CD4-positive, alpha-beta T cell (primary cell): Measurements from ENCODE around the gene PPCS. TPM values are rescaled to one million over a fixed set of nuclear protein-coding genes. Genes with fewer than 3 reads are reported as not detected.
"Not testable (repeated sequence)": the region's sequence is repeated elsewhere in the genome, so short reads cannot be mapped to it uniquely, and the experiment has no call there.

Source experiments
- ATAC-seq: fragments of 200-7000 bp; cut with Tn5 transposase; one replicate; pipeline ENCODE4 v1.10.0; 2022; ENCODE audit warnings: mild to moderate bottlenecking; ENCODE audit not compliant: poor library complexity
- CTCF ChIA-PET: fragments of 350-600 bp; sonication (Branson Sonifier 250); formaldehyde crosslinking; loops from one replicate; lab custom pipeline; 2021; ENCODE audit warnings: antibody characterized with exemption, inconsistent platforms; lab: Charles Lee
- POLR2A ChIA-PET: fragments of 350-600 bp; sonication (Branson Sonifier 250); formaldehyde crosslinking; loops from one replicate; lab custom pipeline; 2021; ENCODE audit warnings: antibody characterized with exemption, inconsistent platforms; lab: Charles Lee
- DNase-seq, 14 experiments: peaks; one replicate each; pipeline ENCODE4 v3.0.0-alpha.2; 2013 to 2020; ENCODE audit warnings: mixed read lengths in 2 of 14
- H3K27ac ChIP-seq, 2 donors: one replicate each; pipeline versions ENCODE4 v1.5.1 to v1.7.0; 2013; ENCODE audit warnings: low read length in 2 of 2, low read depth in 1 of 2, mild to moderate bottlenecking in 1 of 2
- H3K27me3 ChIP-seq, 2 experiments: 1 replicate in 1 of 2; 2 replicates in 1 of 2; pipeline versions ENCODE4 v1.6.1 to v1.7.0; 2013; ENCODE audit warnings: low read length in 2 of 2, control low read depth in 1 of 2, mild to moderate bottlenecking in 1 of 2, moderate library complexity in 1 of 2; ENCODE audit not compliant: insufficient read depth in 2 of 2, control insufficient read depth in 1 of 2
- H3K36me3 ChIP-seq: one replicate; pipeline ENCODE4 v1.6.1; 2013; ENCODE audit warnings: low read length, control low read depth; ENCODE audit not compliant: insufficient read depth
- H3K4me1 ChIP-seq: one replicate; pipeline ENCODE4 v1.6.1; 2013; ENCODE audit warnings: low read length, control low read depth; ENCODE audit not compliant: insufficient read depth
- H3K4me3 ChIP-seq: one replicate; pipeline ENCODE4 v1.5.1; 2013; ENCODE audit warnings: mild to moderate bottlenecking, low read length, moderate library complexity
- H3K9me3 ChIP-seq, 2 experiments: 1 replicate in 1 of 2; 2 replicates in 1 of 2; pipeline versions ENCODE4 v1.6.1 to v1.7.0; 2013; ENCODE audit warnings: low read length in 2 of 2, mild to moderate bottlenecking in 2 of 2, control low read depth in 1 of 2, moderate library complexity in 1 of 2; ENCODE audit not compliant: control insufficient read depth in 1 of 2, insufficient read depth in 1 of 2
- H3K27ac Mint-ChIP-seq: one replicate; pipeline ENCODE4 v1.8.0; 2020; ENCODE audit warnings: mixed read lengths
- H3K27me3 Mint-ChIP-seq: one replicate; pipeline ENCODE4 v1.8.0; 2021; ENCODE audit warnings: mixed read lengths
- H3K36me3 Mint-ChIP-seq: one replicate; pipeline ENCODE4 v1.8.0; 2021; ENCODE audit warnings: low read depth, mixed read lengths
- H3K4me1 Mint-ChIP-seq: one replicate; pipeline ENCODE4 v1.8.0; 2021; ENCODE audit warnings: low read depth, mixed read lengths
- H3K4me3 Mint-ChIP-seq: one replicate; pipeline ENCODE4 v1.8.0; 2020; ENCODE audit warnings: mild to moderate bottlenecking, mixed read lengths
- H3K9me3 Mint-ChIP-seq: one replicate; pipeline ENCODE4 v1.8.0; 2020; ENCODE audit warnings: mixed read lengths
- CTCF ChIP-seq: fragments of 200-600 bp; IDR thresholded peaks from one replicate; pipeline ENCODE4 v1.8.0; 2022; ENCODE audit warnings: antibody characterized with exemption, mild to moderate bottlenecking
- intact Hi-C, 2 experiments: fragments of 100-400 bp; cut with DNase I in 1 of 2; cut with micrococcal nuclease in 1 of 2; formaldehyde crosslinking; loops; one replicate each; pipeline versions ENCODE4 v1.15.1 to v1.9.0; 2023 to 2025; cut with DNase I, micrococcal nuclease
- total RNA-seq, 174 experiments: library from RNA in 2 of 174; stranded (reverse) in 2 of 174; gene quantifications; one replicate each; pipeline ENCODE4 v1.2.3 and lab custom pipeline; 2021 to 2026

The PPCS gene
- total RNA-seq, 2 experiments from 2014 or later: 39.7 to 40.4 TPM

- ATAC-seq: no peak
- Histone ChIP-seq H3K27ac (no peak overlapping the region), H3K4me3 (no peak overlapping the region), H3K9me3 (no peaks in the 10 kb centered on the region), H3K36me3 (peaks cover 7% of the 10 kb centered on the region), H3K4me1 (no peaks in the 10 kb centered on the region), H3K27me3 (no peaks in the 10 kb centered on the region)
- no peak for TF ChIP-seq CTCF
- DNase-seq: no peak
- intact Hi-C loops: no loop called here
- Mint-ChIP-seq H3K36me3 (peaks cover 19% of the 10 kb centered on the region), H3K4me3 (no peak overlapping the region), H3K9me3 (no peaks in the 10 kb centered on the region), H3K27ac (no peak overlapping the region), H3K27me3 (no peaks in the 10 kb centered on the region), H3K4me1 (no peaks in the 10 kb centered on the region)
- POLR2A ChIA-PET: no interaction called here
- CTCF ChIA-PET: no interaction called here
Observed at GRCh38 chr1:42482635-42483153, 26.4 kb downstream of the PPCS start.

- no peak for DNase-seq
- TF ChIP-seq CTCF: no peak
- Histone ChIP-seq H3K27ac (no peak overlapping the region), H3K4me1 (no peaks in the 10 kb centered on the region), H3K4me3 (no peak overlapping the region), H3K36me3 (peaks cover 7% of the 10 kb centered on the region), H3K9me3 (no peaks in the 10 kb centered on the region), H3K27me3 (no peaks in the 10 kb centered on the region)
- Mint-ChIP-seq H3K27me3 (no peaks in the 10 kb centered on the region), H3K27ac (no peak overlapping the region), H3K9me3 (no peaks in the 10 kb centered on the region), H3K4me1 (no peaks in the 10 kb centered on the region), H3K4me3 (no peak overlapping the region), H3K36me3 (peaks cover 19% of the 10 kb centered on the region)
- intact Hi-C loops: no loop called here
- ChIA-PET POLR2A (no interaction called here), CTCF (no interaction called here)
- ATAC-seq: no peak
Observed at GRCh38 chr1:42484382-42484781, 28.0 kb downstream of the PPCS start.

DNA sequence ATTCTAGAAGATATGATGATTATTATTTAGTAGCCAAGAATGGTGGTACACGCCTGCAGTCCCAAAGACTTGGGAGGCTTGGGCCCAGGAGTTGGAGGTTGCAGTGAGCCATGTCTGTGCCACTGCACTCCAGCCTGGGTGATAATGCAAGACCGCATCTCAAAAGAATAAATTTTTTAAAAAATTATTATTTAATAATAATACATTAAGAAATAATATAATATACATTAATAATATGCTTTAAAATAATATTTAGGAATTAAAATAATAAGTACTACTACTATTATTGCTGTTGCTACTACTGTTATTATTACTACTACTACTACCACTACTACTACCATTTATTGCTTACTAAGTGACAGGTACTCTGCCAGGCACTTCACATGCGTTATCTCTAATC, 33.9 kb downstream of the PPCS start:
- no peak for ATAC-seq
- Histone ChIP-seq H3K27ac (no peak overlapping the region), H3K4me3 (no peak overlapping the region), H3K27me3 (no peaks in the 10 kb centered on the region), H3K4me1 (no peaks in the 10 kb centered on the region), H3K36me3 (no peaks in the 10 kb centered on the region), H3K9me3 (peaks cover 0 to 4% of the 10 kb centered on the region in 2 experiments)
- Mint-ChIP-seq H3K9me3 (peaks cover 2% of the 10 kb centered on the region), H3K4me3 (no peak overlapping the region), H3K36me3 (peaks cover 29% of the 10 kb centered on the region), H3K27ac (no peak overlapping the region), H3K4me1 (no peaks in the 10 kb centered on the region), H3K27me3 (no peaks in the 10 kb centered on the region)
- ChIA-PET CTCF (no interaction called here), POLR2A (interaction anchor here (1.0 kb wide), 1 partner anchor 202 kb away, joined by 3 read pairs; no protein-coding TSS in a partner anchor)
- DNase-seq: no peak
- intact Hi-C loops: no loop called here
- TF ChIP-seq CTCF: no peak

DNA sequence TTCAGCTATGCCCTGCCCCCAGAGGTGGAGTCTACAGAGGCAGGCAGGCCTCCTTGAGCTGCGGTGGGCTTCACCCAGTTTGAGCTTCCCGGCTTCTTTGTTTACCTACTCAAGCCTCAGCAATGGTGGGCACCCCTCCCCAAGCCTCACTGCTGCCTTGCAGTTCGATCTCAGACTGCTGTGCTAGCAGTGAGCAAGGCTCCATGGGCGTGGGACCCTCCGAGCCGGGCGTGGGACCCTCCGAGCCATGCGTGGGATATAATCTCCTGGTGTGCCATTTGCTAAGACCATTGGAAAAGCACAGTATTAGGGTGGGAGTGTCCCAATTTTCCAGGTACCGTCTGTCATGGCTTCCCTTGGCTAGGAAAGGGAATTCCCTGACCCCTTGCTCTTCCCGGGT, 45.7 kb downstream of the PPCS start:
- H3K9me3 Mint-ChIP-seq, POLR2A ChIA-PET, H3K4me1 ChIP-seq, DNase-seq, ATAC-seq, CTCF ChIA-PET, H3K36me3 ChIP-seq, H3K27ac Mint-ChIP-seq, H3K4me3 ChIP-seq, H3K4me3 Mint-ChIP-seq, H3K4me1 Mint-ChIP-seq, H3K27me3 ChIP-seq, H3K27ac ChIP-seq, intact Hi-C loops, H3K27me3 Mint-ChIP-seq: not testable (repeated sequence)
- peaks cover 82% of the 10 kb centered on the region for H3K36me3 Mint-ChIP-seq
- peaks cover 10 to 28% of the 10 kb centered on the region in 2 experiments for H3K9me3 ChIP-seq
